NCI-H774 (cell line): Measurements from ENCODE around the gene STARD13.
"Not testable (repeated sequence)": the region's sequence is repeated elsewhere in the genome, so short reads cannot be mapped to it uniquely, and the experiment has no call there.

ENCODE experiments used
- DNase-seq: peaks from one replicate; lab custom pipeline; 2025; lab: John Stamatoyannopoulos, UW

STARD13 gene

GRCh38 chr13:33174931-33175330 is 110.6 kb downstream of the STARD13 start:
- DNase-seq = no peak

- DNase-seq = no peak
These were observed 111.1 kb downstream of the STARD13 start for GRCh38 chr13:33174491-33174890.

GRCh38 chr13:33172911-33173310 is 112.6 kb downstream of the STARD13 start:
- DNase-seq = no peak

- no peak for DNase-seq
These were observed 113.2 kb downstream of the STARD13 start for GRCh38 chr13:33172400-33172799.

- no peak for DNase-seq
These were observed 116.1 kb downstream of the STARD13 start for GRCh38 chr13:33169273-33169980.

- DNase-seq = no peak
These were observed 117.1 kb downstream of the STARD13 start for GRCh38 chr13:33168321-33168960.

- no peak for DNase-seq
These were observed 118.1 kb downstream of the STARD13 start for GRCh38 chr13:33167491-33167890.

- DNase-seq = no peak
These were observed 119.8 kb downstream of the STARD13 start for GRCh38 chr13:33165787-33166186.

GRCh38 chr13:33164331-33164730 is 121.2 kb downstream of the STARD13 start:
- no peak for DNase-seq

GRCh38 chr13:33162725-33163124 is 122.8 kb downstream of the STARD13 start:
- DNase-seq = not testable (repeated sequence)

- DNase-seq = no peak
These were observed 126.7 kb downstream of the STARD13 start for GRCh38 chr13:33158816-33159215.

GRCh38 chr13:33158271-33158670 is 127.3 kb downstream of the STARD13 start:
- no peak for DNase-seq

GRCh38 chr13:33154911-33155310 is 130.6 kb downstream of the STARD13 start:
- no peak for DNase-seq

GRCh38 chr13:33153421-33154404 is 131.8 kb downstream of the STARD13 start:
- no peak for DNase-seq

GRCh38 chr13:33152389-33152788 is 133.2 kb downstream of the STARD13 start:
- DNase-seq = no peak

GRCh38 chr13:33150662-33151061 is 134.9 kb downstream of the STARD13 start:
- no peak for DNase-seq

GRCh38 chr13:33150126-33150525 is 135.4 kb downstream of the STARD13 start:
- no peak for DNase-seq

GRCh38 chr13:33147832-33148231 is 137.7 kb downstream of the STARD13 start:
- DNase-seq = no peak

- DNase-seq = no peak
These were observed 138.5 kb downstream of the STARD13 start for GRCh38 chr13:33146843-33147611.

GRCh38 chr13:33145667-33146066 is 139.9 kb downstream of the STARD13 start:
- DNase-seq = no peak

GRCh38 chr13:33144358-33144784 is 141.2 kb downstream of the STARD13 start:
- no peak for DNase-seq
